NT2/D1 (cell line): ENCODE data around the gene TBC1D16.

Experiments
- YY1 ChIP-seq: IDR thresholded peaks from 2 replicates; pipeline ENCODE4 v1.6.1; 2011; ENCODE audit not compliant: insufficient read length, insufficient read depth
- ZNF274 ChIP-seq: IDR thresholded peaks from 2 replicates; pipeline ENCODE4 v1.6.1; 2011; ENCODE audit warnings: mild to moderate bottlenecking, low read depth, low read length

DNA sequence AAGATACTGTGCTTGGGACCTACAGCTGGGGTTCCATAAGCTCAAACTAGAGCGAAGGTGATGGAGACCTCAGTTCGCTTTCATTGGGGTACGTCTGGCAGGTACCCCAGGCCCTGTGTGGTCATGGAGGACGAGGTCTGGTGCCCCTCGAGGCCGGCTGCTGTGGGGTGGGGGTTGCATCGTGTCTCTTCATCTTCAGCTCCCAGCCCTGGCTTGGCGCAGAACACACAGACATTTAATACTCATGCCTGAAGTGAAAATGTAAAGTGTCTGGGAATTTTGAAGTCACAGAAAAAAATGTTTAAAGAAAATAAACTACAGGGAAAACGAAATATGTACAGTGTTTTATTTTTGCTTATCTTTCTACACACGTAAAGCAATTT lies 80.5 kb downstream of the TBC1D16 start:
- no peak for TF ChIP-seq ZNF274
- TF ChIP-seq YY1: no peak
